ENCODE data around the gene MTHFD2. TPM values are rescaled to one million over a fixed set of nuclear protein-coding genes. Genes with fewer than 3 reads are reported as not detected.
A peak's percentile ranks its signal among the peaks of the same experiment; 100 is the strongest.
"Not testable (repeated sequence)": the region's sequence is repeated elsewhere in the genome, so short reads cannot be mapped to it uniquely, and the experiment has no call there.

MTHFD2 gene
- total RNA-seq, 1 experiment from 2014 or later: 118 TPM

- Histone ChIP-seq H3K4me3 (ENCODE audit: low read length) (no peak overlapping the region), H3K9me2 (replicated peaks; ENCODE audit: low read length) (no peaks in the 10 kb centered on the region), H2AFZ (ENCODE audit: low read length) (no peak overlapping the region), H3K79me2 (ENCODE audit: low read length) (no peaks in the 10 kb centered on the region), H3K4me1 (ENCODE audit: insufficient read depth, low read length) (no peaks in the 10 kb centered on the region), H3F3A (ENCODE audit: low read length, unreplicated experiment) (no peaks in the 10 kb centered on the region), H3K4me2 (ENCODE audit: low read length) (no peak overlapping the region), H3K27me3 (ENCODE audit: low read length) (no peaks in the 10 kb centered on the region), H3K9me3 (ENCODE audit: low read length) (no peaks in the 10 kb centered on the region), H3K36me3 (ENCODE audit: low read depth, low read length) (no peaks in the 10 kb centered on the region), H4K20me1 (ENCODE audit: low read length) (no peaks in the 10 kb centered on the region), H3K9ac (ENCODE audit: low read length) (no peak overlapping the region), H3K27ac (ENCODE audit: low read length) (no peak overlapping the region)
- POLR2A ChIA-PET (ENCODE audit: unreplicated experiment): no interaction called here
- intact Hi-C loops (cut with micrococcal nuclease): no loop called here
- no peak for DNase-seq
- no peak for TF ChIP-seq EZH2 (IDR thresholded peaks at IDR 0.05; ENCODE audit: low read length, unreplicated experiment)
- no peak for TF ChIP-seq CTCF (conservative IDR thresholded peaks at IDR 0.05; ENCODE audit: low read depth, low read length)
- no peak for TF ChIP-seq EZH2phosphoT487 (IDR thresholded peaks at IDR 0.05; ENCODE audit: borderline replicate concordance, low read length)
- no peak for ATAC-seq
- BruUV-seq (replicated peaks): no TSS peak
- CTCF ChIA-PET: no interaction called here
Observed at GRCh38 chr2:74186038-74186437, 12.4 kb upstream of the MTHFD2 start.

GRCh38 chr2:74186706-74187105, 11.7 kb upstream of the MTHFD2 start:
- H3K4me2 ChIP-seq (ENCODE audit: low read length); H3K27me3 ChIP-seq (ENCODE audit: low read length); H2AFZ ChIP-seq (ENCODE audit: low read length); H3K9me3 ChIP-seq (ENCODE audit: low read length); CTCF ChIA-PET; BruUV-seq (replicated peaks); H3K9me2 ChIP-seq (replicated peaks; ENCODE audit: low read length); H3F3A ChIP-seq (ENCODE audit: low read length, unreplicated experiment); intact Hi-C loops (cut with micrococcal nuclease); H3K27ac ChIP-seq (ENCODE audit: low read length); DNase-seq; ATAC-seq; H3K9ac ChIP-seq (ENCODE audit: low read length); H3K36me3 ChIP-seq (ENCODE audit: low read depth, low read length); POLR2A ChIA-PET (ENCODE audit: unreplicated experiment); H4K20me1 ChIP-seq (ENCODE audit: low read length); H3K79me2 ChIP-seq (ENCODE audit: low read length); H3K4me3 ChIP-seq (ENCODE audit: low read length); H3K4me1 ChIP-seq (ENCODE audit: insufficient read depth, low read length): not testable (repeated sequence)

GRCh38 chr2:74188018-74188601, 10.3 kb upstream of the MTHFD2 start:
- POLR2A ChIA-PET (ENCODE audit: unreplicated experiment): no interaction called here
- DNase-seq: peak; percentile 26
- H3K9me3 ChIP-seq (ENCODE audit: low read length): no peaks in the 10 kb centered on the region
- H3K9ac ChIP-seq (ENCODE audit: low read length): no peak overlapping the region
- CTCF ChIA-PET: no interaction called here
- no peaks in the 10 kb centered on the region for H3K36me3 ChIP-seq (ENCODE audit: low read depth, low read length)
- no peaks in the 10 kb centered on the region for H3K4me1 ChIP-seq (ENCODE audit: insufficient read depth, low read length)
- H3K27ac ChIP-seq (ENCODE audit: low read length): no peak overlapping the region
- no peak overlapping the region for H3K4me2 ChIP-seq (ENCODE audit: low read length)
- no peaks in the 10 kb centered on the region for H3K27me3 ChIP-seq (ENCODE audit: low read length)
- no peaks in the 10 kb centered on the region for H3F3A ChIP-seq (ENCODE audit: low read length, unreplicated experiment)
- no peak for TF ChIP-seq CTCF (conservative IDR thresholded peaks at IDR 0.05; ENCODE audit: low read depth, low read length)
- no peak for TF ChIP-seq EZH2 (IDR thresholded peaks at IDR 0.05; ENCODE audit: low read length, unreplicated experiment)
- no peak for TF ChIP-seq EZH2phosphoT487 (IDR thresholded peaks at IDR 0.05; ENCODE audit: borderline replicate concordance, low read length)
- BruUV-seq (replicated peaks): no TSS peak
- H3K79me2 ChIP-seq (ENCODE audit: low read length): no peaks in the 10 kb centered on the region
- no peak overlapping the region for H3K4me3 ChIP-seq (ENCODE audit: low read length)
- H2AFZ ChIP-seq (ENCODE audit: low read length): no peak overlapping the region
- H3K9me2 ChIP-seq (replicated peaks; ENCODE audit: low read length): no peaks in the 10 kb centered on the region
- no peaks in the 10 kb centered on the region for H4K20me1 ChIP-seq (ENCODE audit: low read length)
- intact Hi-C loops (cut with micrococcal nuclease): no loop called here
- no peak for ATAC-seq

Data from PC-3 (cell line).